Measurements from ENCODE around the gene DCP1A. TPM values are rescaled to one million over a fixed set of nuclear protein-coding genes. Genes with fewer than 3 reads are reported as not detected.

The DCP1A gene
- total RNA-seq, 1 donor from 2014 or later: 33.8 TPM

DNA sequence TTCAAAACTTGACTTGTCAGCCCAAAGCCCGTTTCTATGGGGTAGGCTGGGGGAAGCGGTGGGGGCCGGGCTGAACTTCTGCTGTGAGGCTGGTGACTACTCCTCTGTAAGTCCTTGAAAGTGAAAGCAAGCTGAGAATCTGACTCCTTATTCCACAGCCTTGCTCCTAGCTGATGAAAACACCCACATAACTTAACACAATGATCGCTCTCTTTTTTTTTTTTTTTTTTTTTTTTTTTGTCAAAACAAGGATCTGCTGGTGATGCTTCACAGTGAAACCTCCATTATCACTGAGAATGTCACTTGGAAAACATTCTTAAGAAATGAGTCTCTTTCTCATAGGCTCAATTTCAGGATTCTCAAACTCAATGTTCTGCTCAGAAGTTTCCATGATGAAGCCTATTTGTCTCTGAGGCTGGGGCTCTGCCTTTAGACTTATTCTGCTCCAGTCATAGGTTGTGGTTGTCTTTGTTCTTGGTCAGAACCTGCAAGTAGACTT, 60.2 kb downstream of the DCP1A start:
- no peak for TF ChIP-seq CTCF (IDR thresholded peaks at IDR 0.05; ENCODE audit: unreplicated experiment)
- peaks cover 14% of the 10 kb centered on the region for H3K36me3 Mint-ChIP-seq (ENCODE audit: low read depth, unreplicated experiment)
- H3K27me3 Mint-ChIP-seq (ENCODE audit: unreplicated experiment): no peaks in the 10 kb centered on the region
- DNase-seq (ENCODE audit: low spot score): no peak
- no peak overlapping the region for H3K27ac Mint-ChIP-seq (ENCODE audit: unreplicated experiment)
- H3K9me3 Mint-ChIP-seq (ENCODE audit: unreplicated experiment): no peaks in the 10 kb centered on the region
- no peak overlapping the region for H3K4me3 Mint-ChIP-seq (ENCODE audit: unreplicated experiment)
- peaks cover 4% of the 10 kb centered on the region for H3K4me1 Mint-ChIP-seq (ENCODE audit: unreplicated experiment)

DNA sequence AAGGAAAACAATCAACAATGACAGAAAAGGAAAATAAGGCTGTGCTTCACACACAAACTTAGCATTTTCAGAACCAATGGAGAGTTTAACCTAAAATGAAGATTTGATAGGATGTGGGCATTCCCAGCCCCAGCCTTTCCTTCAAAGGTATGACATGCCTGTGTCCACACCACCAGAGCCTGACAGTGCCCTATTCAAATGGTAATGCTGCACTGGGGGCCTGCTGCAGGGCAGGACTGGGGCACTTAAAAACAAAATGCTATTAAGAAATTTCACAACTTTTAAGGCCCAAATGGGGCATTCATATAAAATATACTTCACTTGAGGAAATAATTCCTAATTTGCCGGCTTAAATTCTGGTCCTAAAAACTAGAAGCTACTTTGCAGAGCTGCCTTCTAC, 60.6 kb downstream of the DCP1A start:
- no peak for TF ChIP-seq CTCF (IDR thresholded peaks at IDR 0.05; ENCODE audit: unreplicated experiment)
- Mint-ChIP-seq H3K4me1 (ENCODE audit: unreplicated experiment) (peaks cover 4% of the 10 kb centered on the region), H3K27ac (ENCODE audit: unreplicated experiment) (no peak overlapping the region)

DNA sequence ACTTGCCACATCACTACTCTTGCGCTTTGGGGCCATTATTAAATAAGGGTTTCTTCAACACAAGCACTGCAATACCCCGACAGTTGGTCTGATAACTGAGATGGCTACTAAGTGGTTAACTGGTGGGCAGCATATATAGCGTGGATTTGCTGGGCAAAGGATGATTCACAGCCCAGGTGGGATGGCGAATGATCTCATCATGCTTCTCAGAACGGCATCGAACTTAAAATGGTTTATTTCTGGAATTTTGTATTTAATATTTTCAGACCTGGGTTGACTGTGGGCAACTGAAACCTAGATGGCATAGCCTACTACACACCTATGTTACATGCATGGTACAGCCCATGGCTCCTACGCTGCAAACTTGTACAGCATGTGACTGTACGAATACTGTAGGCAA, 64.8 kb downstream of the DCP1A start:
- Mint-ChIP-seq H3K4me1 (ENCODE audit: unreplicated experiment) (peaks cover 4% of the 10 kb centered on the region), H3K36me3 (ENCODE audit: low read depth, unreplicated experiment) (peaks cover 4% of the 10 kb centered on the region), H3K27ac (ENCODE audit: unreplicated experiment) (no peak overlapping the region), H3K9me3 (ENCODE audit: unreplicated experiment) (no peaks in the 10 kb centered on the region), H3K4me3 (ENCODE audit: unreplicated experiment) (no peak overlapping the region), H3K27me3 (ENCODE audit: unreplicated experiment) (no peaks in the 10 kb centered on the region)
- no peak for TF ChIP-seq CTCF (IDR thresholded peaks at IDR 0.05; ENCODE audit: unreplicated experiment)
- no peak for DNase-seq (ENCODE audit: low spot score)

More for the DNA sequence above, 60.6 kb downstream of the DCP1A start:
- H3K9me3 Mint-ChIP-seq (ENCODE audit: unreplicated experiment): no peaks in the 10 kb centered on the region
- no peak for DNase-seq (ENCODE audit: low spot score)
- no peaks in the 10 kb centered on the region for H3K27me3 Mint-ChIP-seq (ENCODE audit: unreplicated experiment)
- peaks cover 12% of the 10 kb centered on the region for H3K36me3 Mint-ChIP-seq (ENCODE audit: low read depth, unreplicated experiment)
- no peak overlapping the region for H3K4me3 Mint-ChIP-seq (ENCODE audit: unreplicated experiment)

GRCh38 chr3:53278667-53279066, 68.7 kb downstream of the DCP1A start:
- TF ChIP-seq CTCF (IDR thresholded peaks at IDR 0.05; ENCODE audit: unreplicated experiment): no peak
- DNase-seq (ENCODE audit: low spot score): no peak

GRCh38 chr3:53274938-53275605, 72.3 kb downstream of the DCP1A start:
- no peak for TF ChIP-seq CTCF (IDR thresholded peaks at IDR 0.05; ENCODE audit: unreplicated experiment)
- no peaks in the 10 kb centered on the region for H3K27me3 Mint-ChIP-seq (ENCODE audit: unreplicated experiment)

More at GRCh38 chr3:53278667-53279066, 68.7 kb downstream of the DCP1A start:
- Mint-ChIP-seq H3K36me3 (ENCODE audit: low read depth, unreplicated experiment) (no peaks in the 10 kb centered on the region), H3K4me3 (ENCODE audit: unreplicated experiment) (no peak overlapping the region), H3K27me3 (ENCODE audit: unreplicated experiment) (no peaks in the 10 kb centered on the region), H3K4me1 (ENCODE audit: unreplicated experiment) (peaks cover 4% of the 10 kb centered on the region), H3K9me3 (ENCODE audit: unreplicated experiment) (no peaks in the 10 kb centered on the region), H3K27ac (ENCODE audit: unreplicated experiment) (no peak overlapping the region)

More at GRCh38 chr3:53274938-53275605, 72.3 kb downstream of the DCP1A start:
- no peak for DNase-seq (ENCODE audit: low spot score)
- H3K36me3 Mint-ChIP-seq (ENCODE audit: low read depth, unreplicated experiment): no peaks in the 10 kb centered on the region
- no peaks in the 10 kb centered on the region for H3K9me3 Mint-ChIP-seq (ENCODE audit: unreplicated experiment)
- no peak overlapping the region for H3K27ac Mint-ChIP-seq (ENCODE audit: unreplicated experiment)
- peaks cover 6% of the 10 kb centered on the region for H3K4me1 Mint-ChIP-seq (ENCODE audit: unreplicated experiment)
- no peak overlapping the region for H3K4me3 Mint-ChIP-seq (ENCODE audit: unreplicated experiment)

Data from endothelial cell (in vitro differentiated cells).